Neural cell (in vitro differentiated cells): ENCODE measurements around the gene LECT2.

Experiments
- CTCF ChIP-seq: fragments of 450-650 bp; IDR thresholded peaks from 2 replicates; pipeline ENCODE4 v1.5.1; 2014; ENCODE audit warnings: antibody characterized with exemption, mild to moderate bottlenecking, moderate library complexity; ENCODE audit not compliant: poor library complexity, severe bottlenecking
- EZH2 ChIP-seq: fragments of 200-600, 300-800 bp; shearing (Covaris generic), sonication (generic); IDR thresholded peaks from 2 replicates; pipeline ENCODE4 v1.6.1; 2014; ENCODE audit warnings: antibody characterized with exemption, low read length, borderline replicate concordance, mild to moderate bottlenecking; ENCODE audit not compliant: insufficient read depth, poor library complexity, severe bottlenecking
- MXI1 ChIP-seq: fragments of 450-650 bp; conservative IDR thresholded peaks from 2 replicates; pipeline ENCODE4 v1.6.1; 2014; ENCODE audit warnings: antibody characterized with exemption, mild to moderate bottlenecking; ENCODE audit not compliant: poor library complexity, severe bottlenecking
- SMC3 ChIP-seq: fragments of 450-650 bp; conservative IDR thresholded peaks from 2 replicates; pipeline ENCODE4 v1.6.1; 2014; ENCODE audit warnings: antibody characterized with exemption, mild to moderate bottlenecking, moderate library complexity; ENCODE audit not compliant: poor library complexity
- TAF1 ChIP-seq: IDR thresholded peaks from 2 replicates; pipeline ENCODE4 v1.6.1; 2012; ENCODE audit warnings: low read depth

DNA sequence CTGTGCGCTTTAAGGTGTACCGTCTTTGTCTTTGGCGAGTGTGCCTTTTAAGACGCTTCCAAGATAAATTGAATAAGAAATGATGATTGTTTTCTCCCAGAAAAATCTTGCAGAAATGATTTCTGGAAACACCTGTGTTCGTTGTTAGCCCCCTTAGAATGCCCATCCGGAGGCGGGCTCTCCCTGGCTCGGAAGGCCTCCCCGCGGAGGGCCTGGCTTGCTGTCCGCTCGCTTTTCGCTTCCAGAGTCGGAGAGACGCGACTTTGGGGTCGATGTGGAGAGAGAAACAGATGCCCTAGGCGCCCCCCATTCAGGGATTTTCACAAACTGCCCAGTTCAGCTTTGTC is 23.9 kb downstream of the LECT2 start:
- no peak for TF ChIP-seq CTCF
- no peak for TF ChIP-seq EZH2
- no peak for TF ChIP-seq MXI1
- TF ChIP-seq TAF1: no peak
- no peak for TF ChIP-seq SMC3
